ENCODE results near the gene LAMB3.

Gene LAMB3

DNA sequence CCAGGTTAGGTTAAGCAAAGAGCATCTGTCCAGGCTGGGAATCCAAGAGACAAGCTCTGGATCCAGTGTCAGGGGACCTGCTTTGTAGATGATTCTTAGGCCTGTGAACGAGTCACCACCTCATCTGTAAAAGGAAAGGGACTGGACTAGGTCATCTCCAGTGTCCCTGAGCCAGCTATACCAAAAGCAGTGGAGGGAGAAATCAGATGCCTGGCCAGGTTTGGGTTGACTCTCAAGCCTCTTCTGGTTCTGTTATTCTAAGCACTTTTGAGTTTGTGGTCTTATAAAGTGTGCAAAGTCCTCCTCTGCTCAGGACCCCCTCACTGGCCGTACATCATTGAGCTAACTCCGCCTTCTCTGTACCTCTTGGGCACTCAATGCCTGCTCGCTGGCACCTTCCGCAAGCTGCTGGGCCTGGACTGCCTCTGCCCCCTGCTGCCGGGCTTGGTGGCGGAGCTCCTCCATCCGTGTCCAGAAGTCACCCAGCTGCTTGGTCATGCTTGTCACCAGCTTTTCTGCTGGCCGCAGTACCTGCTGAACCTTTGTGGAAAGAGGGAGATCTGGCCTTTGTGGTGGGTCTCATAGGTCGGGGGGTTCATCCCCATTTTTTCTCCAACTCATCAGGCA, 35.1 kb downstream of the LAMB3 start:
- CTCF ChIA-PET = interaction anchor here (0.9 to 15.0 kb wide), 5 partner anchors 13 to 47 kb away, joined by 3 to 148 read pairs (median 8); no protein-coding TSS in a partner anchor
- POLR2A ChIA-PET = no interaction called here
- TF ChIP-seq, protein P1, sequence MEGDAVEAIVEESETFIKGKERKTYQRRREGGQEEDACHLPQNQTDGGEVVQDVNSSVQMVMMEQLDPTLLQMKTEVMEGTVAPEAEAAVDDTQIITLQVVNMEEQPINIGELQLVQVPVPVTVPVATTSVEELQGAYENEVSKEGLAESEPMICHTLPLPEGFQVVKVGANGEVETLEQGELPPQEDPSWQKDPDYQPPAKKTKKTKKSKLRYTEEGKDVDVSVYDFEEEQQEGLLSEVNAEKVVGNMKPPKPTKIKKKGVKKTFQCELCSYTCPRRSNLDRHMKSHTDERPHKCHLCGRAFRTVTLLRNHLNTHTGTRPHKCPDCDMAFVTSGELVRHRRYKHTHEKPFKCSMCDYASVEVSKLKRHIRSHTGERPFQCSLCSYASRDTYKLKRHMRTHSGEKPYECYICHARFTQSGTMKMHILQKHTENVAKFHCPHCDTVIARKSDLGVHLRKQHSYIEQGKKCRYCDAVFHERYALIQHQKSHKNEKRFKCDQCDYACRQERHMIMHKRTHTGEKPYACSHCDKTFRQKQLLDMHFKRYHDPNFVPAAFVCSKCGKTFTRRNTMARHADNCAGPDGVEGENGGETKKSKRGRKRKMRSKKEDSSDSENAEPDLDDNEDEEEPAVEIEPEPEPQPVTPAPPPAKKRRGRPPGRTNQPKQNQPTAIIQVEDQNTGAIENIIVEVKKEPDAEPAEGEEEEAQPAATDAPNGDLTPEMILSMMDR (IDR thresholded peaks at IDR 0.05; ENCODE audit: control extremely low read depth, extremely low read depth, low read depth, missing control alignments) = no peak
- DNase-seq (ENCODE audit: extremely low spot score) = no peak

DNA sequence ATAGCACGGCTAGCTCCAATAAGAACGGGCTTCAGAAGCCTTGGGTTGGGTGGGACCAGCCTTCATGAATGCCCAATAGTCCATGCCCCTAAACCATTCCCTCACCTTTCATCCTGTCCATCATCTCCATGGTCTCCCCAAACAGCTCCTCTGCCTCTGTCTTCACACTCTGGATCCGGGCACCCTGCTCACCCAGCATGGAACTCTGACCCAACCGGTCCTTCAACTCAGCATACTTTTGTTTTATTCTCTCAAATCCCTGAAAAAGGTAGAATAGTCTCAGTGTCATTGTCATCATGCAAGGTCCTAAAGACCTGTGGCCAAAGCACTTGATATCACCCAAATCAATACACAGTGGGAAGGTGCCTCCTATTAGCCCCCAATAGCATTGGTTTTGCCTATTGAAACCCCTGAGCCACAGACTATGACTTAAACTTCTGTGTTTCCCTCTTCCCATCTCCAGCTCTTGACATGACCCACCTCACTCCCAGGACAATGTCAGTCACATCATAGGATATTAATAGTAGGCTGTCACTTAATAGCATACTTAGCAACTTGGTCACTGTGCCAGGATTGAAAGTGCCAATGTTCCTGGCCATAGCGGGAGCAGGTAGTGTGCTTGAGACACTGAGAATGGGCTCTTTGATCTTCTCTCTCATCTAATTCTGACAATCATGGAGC, 35.7 kb downstream of the LAMB3 start:
- DNase-seq (ENCODE audit: extremely low spot score) = no peak
- ChIA-PET POLR2A (no interaction called here), CTCF (interaction anchor here (0.9 to 15.0 kb wide), 6 partner anchors 13 to 368 kb away, joined by 3 to 148 read pairs (median 8); no protein-coding TSS in a partner anchor)
- TF ChIP-seq, protein P1 (IDR thresholded peaks at IDR 0.05; ENCODE audit: control extremely low read depth, extremely low read depth, low read depth, missing control alignments) = no peak

DNA sequence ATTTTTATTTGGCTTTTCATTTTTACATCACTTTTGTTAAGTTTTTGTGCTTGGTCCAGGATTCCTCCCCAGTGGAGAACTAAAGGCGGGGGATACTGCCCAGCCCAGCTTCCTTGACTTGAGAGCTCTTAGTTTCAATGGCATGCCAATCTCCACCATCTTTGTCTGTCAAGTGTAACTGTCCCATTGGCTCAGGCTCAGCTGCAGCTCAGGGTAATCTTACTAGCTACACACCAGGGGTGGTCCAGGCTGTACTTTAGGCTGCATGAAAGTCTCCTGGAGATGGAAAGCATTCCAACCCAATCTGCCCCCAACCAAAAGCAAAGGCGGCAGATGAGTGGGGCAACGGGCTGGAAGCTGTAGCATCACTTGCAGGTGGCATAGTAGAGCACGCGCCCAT, 37.3 kb downstream of the LAMB3 start:
- no peak for DNase-seq (ENCODE audit: extremely low spot score)
- CTCF ChIA-PET = interaction anchor here (1.0 to 15.0 kb wide), 6 partner anchors 14 to 366 kb away, joined by 3 to 148 read pairs (median 6); partner anchors contain the start of gene HSD11B1
- TF ChIP-seq, protein P1 (IDR thresholded peaks at IDR 0.05; ENCODE audit: control extremely low read depth, extremely low read depth, low read depth, missing control alignments) = no peak
- POLR2A ChIA-PET = no interaction called here

DNA sequence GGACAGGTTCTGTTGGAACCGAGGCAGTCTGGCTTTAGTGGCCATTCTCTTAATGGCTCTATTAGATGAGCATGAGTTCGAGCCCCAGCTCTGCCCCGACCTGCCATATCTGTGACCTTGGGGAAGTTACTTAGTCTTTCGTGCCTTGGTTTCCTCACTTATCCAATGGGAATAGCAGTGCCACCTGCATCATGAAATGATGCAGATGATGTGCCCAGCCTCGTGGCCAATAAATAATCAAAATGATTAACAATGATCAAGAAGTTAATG, 38.1 kb downstream of the LAMB3 start:
- DNase-seq (ENCODE audit: extremely low spot score) = no peak
- POLR2A ChIA-PET = no interaction called here
- CTCF ChIA-PET = interaction anchor here (2.8 to 15.0 kb wide), 3 partner anchors 13 to 45 kb away, joined by 9 to 148 read pairs (median 92); no protein-coding TSS in a partner anchor
- TF ChIP-seq, protein P1 (IDR thresholded peaks at IDR 0.05; ENCODE audit: control extremely low read depth, extremely low read depth, low read depth, missing control alignments) = no peak

DNA sequence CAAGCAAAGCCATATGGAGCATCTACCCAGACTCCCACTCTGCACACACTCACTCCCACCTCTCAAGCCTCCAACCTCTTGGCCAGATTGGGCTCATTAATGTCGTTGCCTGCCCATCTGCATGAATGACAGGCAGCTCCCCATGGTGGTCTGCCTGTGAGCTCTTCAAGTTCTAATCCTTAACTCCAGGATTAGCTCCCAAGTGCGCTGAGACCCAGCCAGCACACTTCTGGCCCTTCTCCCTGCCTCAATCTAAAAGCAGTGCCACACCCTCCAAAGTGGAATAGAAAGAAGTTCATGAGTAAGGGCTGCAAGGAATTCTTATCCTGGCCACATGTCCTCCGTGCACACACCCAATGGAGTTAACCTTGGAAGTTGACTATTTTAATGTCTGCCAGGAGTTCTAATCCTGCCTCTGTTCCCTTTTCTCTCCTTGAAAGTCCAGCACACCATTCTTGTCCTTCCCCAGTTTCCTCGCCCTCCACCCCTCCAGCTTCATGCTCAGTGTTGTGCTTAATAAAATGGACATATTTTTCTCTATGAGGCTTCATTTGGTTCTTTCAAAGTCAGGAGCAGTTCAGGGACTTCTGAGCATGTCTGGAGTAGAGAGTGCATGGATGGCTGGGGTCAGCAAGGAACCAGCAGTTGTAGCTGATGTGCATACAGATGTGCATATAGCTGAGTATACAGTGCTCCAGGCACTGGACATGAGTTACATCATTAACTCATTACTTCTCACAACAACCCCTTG, 38.6 kb downstream of the LAMB3 start:
- CTCF ChIA-PET = interaction anchor here (0.8 to 15.0 kb wide), 4 partner anchors 13 to 44 kb away, joined by 3 to 148 read pairs (median 50); no protein-coding TSS in a partner anchor
- no peak for DNase-seq (ENCODE audit: extremely low spot score)
- TF ChIP-seq, protein P1 (IDR thresholded peaks at IDR 0.05; ENCODE audit: control extremely low read depth, extremely low read depth, low read depth, missing control alignments) = no peak
- POLR2A ChIA-PET = no interaction called here

DNA sequence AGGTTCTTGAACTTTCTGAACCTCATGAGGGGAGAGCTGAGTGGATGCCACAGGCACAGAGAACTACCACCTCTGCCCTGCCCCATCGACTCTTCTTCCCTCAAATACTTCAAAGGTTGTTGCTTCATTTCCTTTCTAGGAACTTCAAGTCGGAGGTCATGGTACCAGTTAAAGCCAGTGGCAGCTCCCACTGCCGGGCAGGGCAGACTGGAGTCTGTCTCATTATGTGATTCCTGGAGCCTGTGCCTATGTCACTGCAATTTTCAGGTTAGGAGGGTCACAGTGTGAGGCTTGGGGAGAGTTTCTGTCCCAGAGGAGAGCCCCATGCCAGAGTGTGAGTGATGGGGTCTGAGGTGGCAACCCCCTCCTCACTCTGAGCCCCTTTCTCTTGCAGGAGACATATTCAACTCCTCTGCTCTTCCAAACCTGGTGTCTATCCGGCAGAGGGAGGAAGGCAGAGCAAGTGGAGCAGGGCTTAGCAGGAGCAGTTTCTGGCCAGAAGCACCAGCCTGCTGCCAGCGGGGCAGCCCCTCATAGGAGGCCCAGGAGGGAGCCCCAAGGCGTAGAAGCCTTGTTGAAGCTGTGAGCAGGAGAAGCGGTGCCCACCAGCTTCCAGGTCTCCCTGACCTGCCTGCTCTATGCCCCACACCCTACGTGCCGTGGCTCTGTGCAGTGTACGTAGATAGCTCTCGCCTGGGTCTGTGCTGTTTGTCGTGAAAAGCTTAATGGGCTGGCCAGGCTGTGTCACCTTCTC, 39.4 kb downstream of the LAMB3 start:
- DNase-seq (ENCODE audit: extremely low spot score) = no peak
- TF ChIP-seq, protein P1 (IDR thresholded peaks at IDR 0.05; ENCODE audit: control extremely low read depth, extremely low read depth, low read depth, missing control alignments) = no peak
- CTCF ChIA-PET = interaction anchor here (0.8 to 15.0 kb wide), 5 partner anchors 11 to 75 kb away, joined by 3 to 148 read pairs (median 28); no protein-coding TSS in a partner anchor
- POLR2A ChIA-PET = no interaction called here
